Colonic mucosa (tissue), 4 donors: ENCODE data around the gene WWOX. TPM values are rescaled to one million over a fixed set of nuclear protein-coding genes. Genes with fewer than 3 reads are reported as not detected.

Source experiments
- DNase-seq: peaks from one replicate; pipeline ENCODE4 v3.0.0-alpha.2; 2020
- H3K27ac ChIP-seq: fragments of 200-600 bp; one replicate; pipeline ENCODE4 v1.8.0; 2021
- H3K27me3 ChIP-seq: fragments of 200-600 bp; one replicate; pipeline ENCODE4 v1.8.0; 2021
- H3K36me3 ChIP-seq: fragments of 200-600 bp; one replicate; pipeline ENCODE4 v1.8.0; 2021
- H3K4me1 ChIP-seq: fragments of 200-600 bp; one replicate; pipeline ENCODE4 v1.8.0; 2021; ENCODE audit warnings: mild to moderate bottlenecking
- H3K4me3 ChIP-seq: fragments of 200-600 bp; one replicate; pipeline ENCODE4 v1.8.0; 2021
- H3K9ac ChIP-seq, 2 donors: one replicate each; pipeline ENCODE4 v1.7.0; 2013; ENCODE audit warnings: control low read depth in 2 of 2, low read depth in 2 of 2, low read length in 2 of 2
- H3K9me3 ChIP-seq: fragments of 200-600 bp; one replicate; pipeline ENCODE4 v1.8.0; 2021
- CTCF ChIP-seq: fragments of 200-600 bp; IDR thresholded peaks from one replicate; pipeline ENCODE4 v1.8.0; 2022; ENCODE audit warnings: antibody characterized with exemption, mild to moderate bottlenecking
- intact Hi-C: fragments of 100-400 bp; cut with DNase I; formaldehyde crosslinking; loops from one replicate; pipeline ENCODE4 v1.14.1; 2022
- total RNA-seq, 2 donors: library from RNA; stranded (reverse); fragmentation: NEBNext Ultra II Directional in 1 of 2; extraction: Animal tissue kit (Norgen Biotek cat#: 25700) in 1 of 2; gene quantifications; one replicate each; pipeline ENCODE4 v1.2.1, GENCODE V29; 2021
- donor health status: healthy.
- donor health status: DM: no; HTN: no; CAD: no.
- donor health status: DM: no; HTN: no; CAD: no.

Gene WWOX
- total RNA-seq, 2 donors from 2014 or later = 7.2 to 11.0 TPM

GRCh38 chr16:78244131-78244895 lies 144.9 kb downstream of the WWOX start:
- no peaks in the 10 kb centered on the region for H3K9me3 ChIP-seq
- TF ChIP-seq CTCF = no peak
- intact Hi-C loops = no loop called here
- H3K27ac ChIP-seq = no peak overlapping the region
- no peaks in the 10 kb centered on the region for H3K27me3 ChIP-seq
- no peak for DNase-seq
- no peaks in the 10 kb centered on the region for H3K4me1 ChIP-seq
- H3K36me3 ChIP-seq = no peaks in the 10 kb centered on the region
- no peak overlapping the region for H3K9ac ChIP-seq
- no peak overlapping the region for H3K4me3 ChIP-seq

- no peak for DNase-seq
- H3K9me3 ChIP-seq = no peaks in the 10 kb centered on the region
- H3K27me3 ChIP-seq = no peaks in the 10 kb centered on the region
- H3K4me3 ChIP-seq = no peak overlapping the region
- no peak for TF ChIP-seq CTCF
- intact Hi-C loops = no loop called here
- no peaks in the 10 kb centered on the region for H3K36me3 ChIP-seq
- no peak overlapping the region for H3K9ac ChIP-seq
- no peaks in the 10 kb centered on the region for H3K4me1 ChIP-seq
- H3K27ac ChIP-seq = no peak overlapping the region
Measured at GRCh38 chr16:78246559-78246958, 147.1 kb downstream of the WWOX start.

GRCh38 chr16:78249056-78249455 lies 149.6 kb downstream of the WWOX start:
- Histone ChIP-seq H3K36me3 (no peaks in the 10 kb centered on the region), H3K27me3 (no peaks in the 10 kb centered on the region), H3K9ac (no peak overlapping the region), H3K9me3 (no peaks in the 10 kb centered on the region), H3K4me3 (no peak overlapping the region), H3K4me1 (no peaks in the 10 kb centered on the region), H3K27ac (no peak overlapping the region)
- no peak for TF ChIP-seq CTCF
- no peak for DNase-seq
- intact Hi-C loops = no loop called here

GRCh38 chr16:78249832-78250231 lies 150.4 kb downstream of the WWOX start:
- DNase-seq = no peak
- Histone ChIP-seq H3K27ac (no peak overlapping the region), H3K9ac (no peak overlapping the region)

GRCh38 chr16:78251115-78251514 lies 151.7 kb downstream of the WWOX start:
- Histone ChIP-seq H3K27ac (no peak overlapping the region), H3K36me3 (no peaks in the 10 kb centered on the region), H3K4me3 (no peak overlapping the region), H3K9ac (no peak overlapping the region), H3K9me3 (no peaks in the 10 kb centered on the region), H3K4me1 (no peaks in the 10 kb centered on the region), H3K27me3 (no peaks in the 10 kb centered on the region)
- no peak for TF ChIP-seq CTCF
- no peak for DNase-seq
- intact Hi-C loops = no loop called here

More at GRCh38 chr16:78249832-78250231, 150.4 kb downstream of the WWOX start:
- intact Hi-C loops = no loop called here
- no peaks in the 10 kb centered on the region for H3K9me3 ChIP-seq
- no peaks in the 10 kb centered on the region for H3K36me3 ChIP-seq
- H3K4me1 ChIP-seq = no peaks in the 10 kb centered on the region
- no peak overlapping the region for H3K4me3 ChIP-seq
- no peaks in the 10 kb centered on the region for H3K27me3 ChIP-seq
- no peak for TF ChIP-seq CTCF
